ENCODE results near the gene VSX1. TPM values are rescaled to one million over a fixed set of nuclear protein-coding genes. Genes with fewer than 3 reads are reported as not detected.

The VSX1 gene
- total RNA-seq, 1 experiment from 2014 or later = not detected

DNA sequence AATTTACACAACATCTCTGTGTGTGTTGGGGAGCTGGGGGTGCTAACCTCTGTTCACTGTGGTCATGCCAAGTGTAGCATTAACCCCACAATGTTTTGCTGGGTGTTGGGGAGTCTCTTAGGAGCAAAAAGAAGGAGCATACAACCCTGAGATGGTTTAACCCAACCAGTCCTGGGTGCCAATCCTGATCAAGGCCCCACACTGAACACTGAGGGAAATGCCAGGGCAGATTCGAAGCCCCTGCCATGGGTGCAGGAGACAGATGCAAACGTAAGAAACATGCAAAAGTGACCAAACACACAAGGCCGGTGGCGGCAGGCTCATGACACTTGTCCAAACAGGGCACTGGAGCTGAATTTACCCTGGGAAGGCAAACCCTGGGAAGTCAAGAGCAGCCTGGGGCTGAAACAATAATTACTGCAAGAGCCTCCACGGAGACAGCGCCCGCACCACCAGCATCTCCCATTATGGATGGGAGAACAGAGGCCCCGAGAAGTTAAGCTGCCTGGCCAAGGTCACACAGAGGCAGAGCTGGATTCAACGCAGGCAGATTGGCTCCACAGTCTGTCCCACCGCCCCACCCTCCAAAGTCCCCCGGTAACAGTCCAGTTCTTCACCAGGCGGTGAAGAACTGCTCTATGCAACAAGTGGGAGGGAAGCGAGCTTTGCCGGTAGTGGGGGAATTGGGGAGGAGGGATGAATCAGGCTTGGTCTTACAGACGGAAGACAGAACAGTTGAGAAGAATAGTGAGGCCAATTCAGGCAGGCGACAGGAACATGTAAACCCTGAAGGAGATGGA lies 32.5 kb downstream of the VSX1 start:
- no peaks in the 10 kb centered on the region for H3K9me3 ChIP-seq (replicated peaks)
- no peaks in the 10 kb centered on the region for H3K4me1 ChIP-seq (replicated peaks)
- H3K36me3 ChIP-seq = no peaks in the 10 kb centered on the region
- no peak overlapping the region for H3K27ac ChIP-seq
- no peak overlapping the region for H3K4me3 ChIP-seq
- no peak for DNase-seq (ENCODE audit: low read depth in 1 of 2, low spot score in 2 of 2)
- H3K27me3 ChIP-seq (replicated peaks) = no peaks in the 10 kb centered on the region

DNA sequence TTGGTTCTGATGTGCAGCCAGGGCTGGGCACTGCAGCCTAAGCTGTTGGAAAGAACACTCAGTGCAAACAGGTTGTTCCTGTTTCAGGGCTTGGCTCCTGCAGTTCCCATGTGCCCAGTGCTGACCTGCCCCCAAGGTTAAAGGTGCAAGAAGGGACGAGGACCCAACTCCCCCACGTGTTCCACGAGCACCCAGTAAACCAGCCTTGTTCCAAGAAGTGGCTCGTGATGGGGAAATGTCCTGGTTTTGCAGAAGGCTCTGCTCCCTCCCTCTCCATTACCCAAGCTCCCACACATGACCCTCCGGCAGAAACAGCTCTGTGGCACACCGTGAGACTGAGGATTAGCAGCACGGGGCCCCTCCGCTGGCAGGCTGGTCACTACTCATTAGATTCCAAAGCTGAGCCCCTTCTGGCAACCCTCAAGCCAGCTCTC lies 33.4 kb downstream of the VSX1 start:
- DNase-seq (ENCODE audit: low read depth in 1 of 2, low spot score in 2 of 2) = no peak
- H3K27ac ChIP-seq = no peak overlapping the region
- H3K4me3 ChIP-seq = no peak overlapping the region
- H3K27me3 ChIP-seq (replicated peaks) = no peaks in the 10 kb centered on the region
- H3K9me3 ChIP-seq (replicated peaks) = no peaks in the 10 kb centered on the region
- no peaks in the 10 kb centered on the region for H3K36me3 ChIP-seq
- no peaks in the 10 kb centered on the region for H3K4me1 ChIP-seq (replicated peaks)

DNA sequence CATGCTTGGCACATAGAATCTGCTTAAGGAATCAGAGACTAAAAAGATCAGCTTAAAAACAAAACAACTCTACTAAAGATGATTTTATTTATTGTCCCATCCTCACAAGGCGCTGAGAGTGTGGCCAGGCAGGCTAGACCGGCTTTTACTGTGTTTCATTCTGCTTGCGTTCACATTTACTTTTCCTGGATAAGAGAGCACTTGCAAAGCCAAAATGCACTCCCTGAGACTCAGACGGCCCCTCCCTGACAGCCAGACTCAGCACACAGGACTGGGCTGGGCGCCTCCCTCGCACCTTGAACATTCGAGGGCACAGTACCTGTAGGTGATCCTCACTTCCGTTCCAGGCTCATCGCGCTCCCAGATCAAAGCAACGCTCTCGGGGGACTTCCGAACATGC lies 34.2 kb downstream of the VSX1 start:
- Histone ChIP-seq H3K4me1 (replicated peaks) (no peaks in the 10 kb centered on the region), H3K4me3 (no peak overlapping the region), H3K36me3 (no peaks in the 10 kb centered on the region), H3K9me3 (replicated peaks) (no peaks in the 10 kb centered on the region), H3K27me3 (replicated peaks) (no peaks in the 10 kb centered on the region), H3K27ac (no peak overlapping the region)
- no peak for DNase-seq (ENCODE audit: low read depth in 1 of 2, low spot score in 2 of 2)

DNA sequence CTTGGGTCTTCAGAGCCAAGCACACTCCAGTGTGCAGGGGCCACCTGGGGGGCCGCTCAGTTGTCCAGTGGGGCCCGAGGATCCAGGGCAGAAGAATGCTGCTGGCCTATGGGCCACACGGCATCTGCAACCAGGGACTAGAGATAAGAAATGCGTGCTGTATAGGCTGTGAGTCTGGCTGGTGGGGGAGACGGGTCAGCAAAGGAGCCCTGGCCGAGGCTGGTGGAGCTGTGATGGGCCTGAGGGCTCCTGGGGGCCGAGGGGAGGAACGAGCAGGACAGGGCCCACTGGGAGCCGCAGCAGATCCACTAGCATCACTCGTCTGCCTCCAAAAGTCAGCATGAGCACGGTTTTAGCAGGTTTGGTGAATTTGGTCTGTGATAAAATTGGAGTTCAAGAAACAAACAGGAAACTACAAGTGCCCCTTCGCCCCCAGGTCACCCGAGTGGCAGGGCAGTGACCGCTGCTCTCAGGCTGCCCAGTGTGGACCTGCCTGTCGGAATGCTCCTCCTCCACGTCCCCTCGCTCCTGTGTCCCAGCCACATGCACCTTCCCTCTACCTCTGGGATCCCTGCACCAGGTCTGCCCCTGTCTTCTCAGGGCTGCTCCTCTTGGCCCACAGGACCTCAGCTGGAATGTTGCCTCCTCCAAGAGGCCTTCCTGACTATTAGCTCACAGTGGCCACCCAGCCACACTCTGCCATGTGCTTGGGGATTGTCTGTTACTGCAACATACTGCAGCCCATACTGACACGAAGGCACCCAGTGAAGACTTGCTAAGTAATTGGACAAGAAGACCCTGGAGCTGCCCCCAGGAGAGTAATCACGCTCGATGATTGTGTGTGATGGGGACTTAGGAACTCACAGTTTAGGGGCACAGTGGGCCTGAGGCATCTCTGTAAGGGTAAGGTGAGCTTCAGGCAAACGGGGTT lies 34.9 kb downstream of the VSX1 start:
- H3K27me3 ChIP-seq (replicated peaks) = no peaks in the 10 kb centered on the region
- H3K36me3 ChIP-seq = no peaks in the 10 kb centered on the region
- H3K4me3 ChIP-seq = no peak overlapping the region
- no peak overlapping the region for H3K27ac ChIP-seq
- no peaks in the 10 kb centered on the region for H3K4me1 ChIP-seq (replicated peaks)
- H3K9me3 ChIP-seq (replicated peaks) = no peaks in the 10 kb centered on the region
- no peak for DNase-seq (ENCODE audit: low read depth in 1 of 2, low spot score in 2 of 2)

DNA sequence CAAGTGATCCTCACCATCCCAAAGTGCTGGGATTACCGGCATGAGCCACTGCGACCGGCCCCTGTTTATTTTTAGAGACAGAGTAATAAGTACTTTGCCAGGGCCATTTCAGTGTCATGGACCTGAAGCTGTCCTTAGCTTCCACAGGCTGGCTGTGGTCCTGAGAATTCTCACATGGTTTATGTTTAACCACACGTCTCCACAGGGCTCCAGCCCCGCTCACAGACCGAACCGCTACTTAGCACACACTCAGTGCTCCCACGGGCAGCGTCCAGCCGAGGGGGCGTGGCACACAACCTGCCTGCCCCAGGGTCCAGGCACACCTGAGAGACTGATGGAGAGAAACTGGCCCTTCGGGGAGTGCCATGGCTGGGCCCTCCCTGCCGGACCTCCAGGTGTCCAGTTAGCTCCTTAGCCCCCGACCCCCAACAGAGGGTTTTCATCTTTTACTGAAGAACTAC lies 35.7 kb downstream of the VSX1 start:
- H3K9me3 ChIP-seq (replicated peaks) = no peaks in the 10 kb centered on the region

DNA sequence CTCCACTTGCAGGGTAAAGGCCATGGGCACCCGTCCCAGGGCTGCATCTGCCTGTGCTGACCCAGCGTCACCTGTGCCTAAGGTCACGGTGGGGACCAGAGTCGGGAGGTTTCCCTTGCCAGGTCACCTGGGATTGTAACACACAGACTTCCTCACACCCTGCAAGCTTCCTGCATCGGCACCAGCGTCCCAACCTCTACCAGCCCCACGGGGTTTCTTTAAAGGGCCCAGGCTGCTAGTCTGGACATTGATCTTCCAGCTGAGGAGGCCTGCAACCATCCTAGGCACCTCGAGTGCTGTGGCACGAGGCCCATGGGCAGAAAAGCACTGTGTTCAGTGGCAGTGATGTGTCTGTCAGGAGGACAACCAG lies 36.6 kb downstream of the VSX1 start:
- Histone ChIP-seq H3K9me3 (replicated peaks) (no peaks in the 10 kb centered on the region), H3K36me3 (no peaks in the 10 kb centered on the region), H3K27me3 (replicated peaks) (no peaks in the 10 kb centered on the region), H3K4me3 (no peak overlapping the region), H3K4me1 (replicated peaks) (peaks cover 1% of the 10 kb centered on the region), H3K27ac (no peak overlapping the region)
- no peak for DNase-seq (ENCODE audit: low read depth in 1 of 2, low spot score in 2 of 2)

More for the DNA sequence above, 35.7 kb downstream of the VSX1 start:
- H3K4me3 ChIP-seq = no peak overlapping the region
- H3K36me3 ChIP-seq = no peaks in the 10 kb centered on the region
- no peaks in the 10 kb centered on the region for H3K27me3 ChIP-seq (replicated peaks)
- H3K27ac ChIP-seq = no peak overlapping the region
- no peaks in the 10 kb centered on the region for H3K4me1 ChIP-seq (replicated peaks)
- no peak for DNase-seq (ENCODE audit: low read depth in 1 of 2, low spot score in 2 of 2)

DNA sequence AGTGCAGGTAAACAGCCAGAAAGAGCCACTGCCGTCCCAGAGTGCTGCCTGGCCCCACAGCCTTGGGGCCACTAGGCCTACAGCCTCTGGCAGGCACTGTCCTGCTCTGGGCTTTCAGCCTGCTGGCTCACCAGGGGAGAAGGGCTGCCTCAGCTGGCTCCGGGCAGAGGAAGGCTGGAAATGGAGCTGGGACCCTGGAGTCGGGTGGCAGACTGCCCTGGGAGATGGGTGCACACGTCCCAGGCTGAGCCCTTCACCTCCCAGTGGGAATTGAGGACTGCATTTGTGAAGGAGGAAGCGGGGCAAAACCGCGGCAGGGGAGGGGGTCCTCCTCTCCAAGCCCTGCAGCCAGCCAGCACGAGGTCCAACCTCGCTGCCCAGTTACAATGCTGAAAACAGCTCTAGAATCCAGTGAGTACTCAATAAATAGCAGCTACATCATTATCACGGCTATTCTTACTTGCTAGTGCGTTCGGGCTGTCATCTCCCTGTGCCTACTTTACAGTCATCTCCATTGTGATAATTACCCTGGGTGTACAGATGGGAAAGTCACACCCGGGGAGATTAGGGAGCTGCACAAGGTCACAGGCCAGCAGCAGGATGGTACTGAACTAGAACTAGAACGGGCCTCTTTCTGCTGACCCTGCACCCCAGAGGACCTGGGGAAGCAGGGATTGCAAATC lies 37.1 kb downstream of the VSX1 start:
- no peak for DNase-seq (ENCODE audit: low read depth in 1 of 2, low spot score in 2 of 2)
- no peak overlapping the region for H3K4me3 ChIP-seq
- no peaks in the 10 kb centered on the region for H3K27me3 ChIP-seq (replicated peaks)
- H3K27ac ChIP-seq = no peak overlapping the region
- no peaks in the 10 kb centered on the region for H3K9me3 ChIP-seq (replicated peaks)
- H3K36me3 ChIP-seq = no peaks in the 10 kb centered on the region
- peaks cover 6% of the 10 kb centered on the region for H3K4me1 ChIP-seq (replicated peaks)

DNA sequence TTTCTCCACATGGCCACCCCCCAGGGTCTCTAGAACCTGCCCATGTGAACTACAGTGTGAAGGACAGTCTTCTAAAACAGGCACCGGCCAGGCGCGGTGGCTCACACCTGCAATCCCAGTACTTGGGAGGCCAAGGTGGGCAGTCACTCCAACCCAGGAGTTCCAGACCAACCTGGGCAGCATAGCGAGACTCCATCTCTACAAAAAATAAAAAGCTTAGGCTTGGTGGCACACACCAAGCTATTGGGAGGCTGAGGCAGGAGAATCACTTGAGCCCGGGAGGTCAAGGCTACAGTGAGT lies 37.7 kb downstream of the VSX1 start:
- Histone ChIP-seq H3K4me1 (replicated peaks) (peaks cover 10% of the 10 kb centered on the region), H3K27ac (no peak overlapping the region), H3K4me3 (no peak overlapping the region), H3K9me3 (replicated peaks) (no peaks in the 10 kb centered on the region), H3K36me3 (no peaks in the 10 kb centered on the region), H3K27me3 (replicated peaks) (no peaks in the 10 kb centered on the region)
- DNase-seq (ENCODE audit: low read depth in 1 of 2, low spot score in 2 of 2) = no peak

DNA sequence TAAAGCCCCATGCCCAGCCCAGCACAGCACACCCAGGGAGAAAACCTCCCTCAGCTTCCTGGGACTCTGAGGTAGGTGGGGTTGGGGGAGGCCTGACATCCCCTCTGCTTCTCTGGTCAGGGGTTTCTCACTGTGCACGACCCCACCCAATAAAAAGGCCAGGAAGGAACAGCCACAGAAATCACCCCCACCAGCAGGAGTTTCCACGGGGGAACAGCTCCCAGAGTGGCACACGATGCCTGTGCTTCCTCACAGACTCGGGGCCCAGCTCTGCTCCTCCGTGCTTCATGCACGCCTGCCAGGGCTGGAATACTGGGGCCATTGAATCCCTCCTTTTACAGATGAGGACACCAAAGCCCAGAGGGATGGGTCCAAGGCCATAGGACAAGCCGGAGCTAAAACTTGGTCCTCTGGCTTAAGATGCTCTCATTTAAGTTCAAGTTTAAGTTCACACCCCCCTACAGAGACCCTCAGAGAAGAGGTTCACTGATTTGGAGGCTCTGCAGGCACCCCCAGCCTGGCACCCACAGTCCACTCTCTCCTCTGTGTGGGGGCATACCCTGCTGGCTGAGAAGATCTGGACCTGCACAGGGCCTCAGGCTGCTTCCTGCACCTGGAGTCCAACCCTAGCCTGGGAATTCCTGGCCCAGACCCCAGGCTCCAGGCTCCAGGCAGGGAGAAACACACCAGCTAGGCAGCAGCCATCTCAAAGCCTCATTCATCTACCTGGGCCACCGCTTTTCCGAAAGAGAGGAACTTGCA lies 38.3 kb downstream of the VSX1 start:
- Histone ChIP-seq H3K27ac (no peak overlapping the region), H3K27me3 (replicated peaks) (no peaks in the 10 kb centered on the region), H3K9me3 (replicated peaks) (no peaks in the 10 kb centered on the region), H3K4me1 (replicated peaks) (peaks cover 10% of the 10 kb centered on the region), H3K36me3 (no peaks in the 10 kb centered on the region), H3K4me3 (no peak overlapping the region)
- no peak for DNase-seq (ENCODE audit: low read depth in 1 of 2, low spot score in 2 of 2)

DNA sequence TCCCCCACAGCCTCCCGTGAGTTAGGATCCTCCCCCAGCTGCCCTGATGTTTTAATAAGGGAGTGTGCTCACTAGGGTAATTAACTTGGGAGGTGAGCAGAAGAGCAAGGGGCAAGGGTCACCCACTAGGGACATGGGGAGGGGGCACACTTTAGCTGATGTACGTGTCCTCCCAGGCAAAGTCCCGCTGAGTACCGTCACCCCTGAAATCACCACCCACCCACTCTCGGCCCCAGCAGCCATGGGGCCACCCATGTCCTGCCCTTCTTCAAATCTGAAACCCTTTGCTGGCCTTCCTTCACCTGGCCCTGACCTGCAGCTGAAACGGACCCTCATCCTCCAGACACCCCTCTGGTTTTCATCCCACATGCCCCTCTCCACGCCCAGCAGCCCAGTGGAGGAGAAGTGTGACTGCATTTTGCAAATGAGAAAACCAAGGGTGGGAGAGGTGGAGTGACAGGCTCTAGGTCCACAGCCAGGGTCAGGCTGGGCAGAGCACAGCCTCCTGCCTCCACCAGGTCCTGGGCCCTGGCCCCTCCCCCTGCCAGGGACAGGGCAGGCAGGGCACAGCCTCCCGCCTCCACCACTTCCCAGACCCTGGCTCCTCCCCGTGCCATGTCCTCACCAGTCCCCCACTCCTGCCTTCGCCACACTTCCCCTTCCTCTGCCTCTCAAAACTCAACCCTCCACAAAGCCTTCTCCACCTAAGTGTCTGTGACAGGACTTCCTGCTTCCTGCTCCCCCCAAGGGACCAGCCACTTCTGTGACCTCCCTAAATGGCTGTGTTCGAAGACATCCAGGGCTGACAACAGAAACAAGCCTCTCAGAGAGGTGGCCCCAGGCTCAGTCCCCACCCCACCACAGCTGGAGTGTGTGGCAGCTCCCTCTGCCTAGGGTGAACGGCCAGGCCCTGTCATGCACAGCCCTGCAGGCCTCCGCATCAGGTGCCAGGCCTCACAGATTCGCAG lies 39.1 kb downstream of the VSX1 start:
- peaks cover 16% of the 10 kb centered on the region for H3K4me1 ChIP-seq (replicated peaks)
- no peaks in the 10 kb centered on the region for H3K9me3 ChIP-seq (replicated peaks)

DNA sequence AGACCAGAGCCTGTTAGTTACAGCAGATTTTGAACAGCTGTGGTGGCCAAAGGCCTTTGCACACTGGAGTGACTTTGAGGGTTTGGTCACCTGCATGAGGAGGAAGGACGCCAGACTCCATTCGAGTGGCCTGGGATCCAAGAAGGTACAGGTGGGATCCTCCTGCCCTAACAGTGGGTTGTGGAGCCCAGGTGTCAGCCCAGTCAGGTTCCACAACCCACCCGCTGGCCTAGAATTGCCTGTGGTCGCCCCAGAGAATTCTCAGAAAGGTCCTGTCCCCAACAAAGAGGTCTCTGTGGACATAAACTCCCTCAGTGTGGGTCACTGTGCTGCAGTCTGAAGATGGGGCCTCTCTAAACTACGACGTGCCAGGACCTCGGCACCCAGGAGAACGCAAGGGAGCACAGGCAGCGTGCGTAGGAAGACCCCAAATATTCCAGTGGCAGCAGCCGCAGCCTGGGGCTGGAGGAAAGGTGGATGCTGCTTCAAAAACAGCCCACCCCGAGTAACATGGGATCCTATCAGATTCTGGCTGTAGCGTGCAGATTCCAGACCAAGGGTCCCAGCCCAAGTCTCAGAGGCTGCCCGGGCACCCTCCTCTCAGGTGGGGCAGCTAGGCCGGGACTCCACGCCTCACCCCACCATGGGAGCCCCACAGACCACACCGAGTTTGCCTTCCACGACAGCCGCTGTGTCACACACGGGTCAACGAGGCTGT lies 40.0 kb downstream of the VSX1 start:
- no peaks in the 10 kb centered on the region for H3K9me3 ChIP-seq (replicated peaks)
- no peaks in the 10 kb centered on the region for H3K27me3 ChIP-seq (replicated peaks)
- no peaks in the 10 kb centered on the region for H3K36me3 ChIP-seq
- peaks cover 18% of the 10 kb centered on the region for H3K4me1 ChIP-seq (replicated peaks)
- no peak for DNase-seq (ENCODE audit: low read depth in 1 of 2, low spot score in 2 of 2)
- H3K27ac ChIP-seq = no peak overlapping the region
- no peak overlapping the region for H3K4me3 ChIP-seq

More for the DNA sequence above, 39.1 kb downstream of the VSX1 start:
- no peaks in the 10 kb centered on the region for H3K27me3 ChIP-seq (replicated peaks)
- no peak for DNase-seq (ENCODE audit: low read depth in 1 of 2, low spot score in 2 of 2)
- H3K4me3 ChIP-seq = no peak overlapping the region
- H3K27ac ChIP-seq = no peak overlapping the region
- no peaks in the 10 kb centered on the region for H3K36me3 ChIP-seq

DNA sequence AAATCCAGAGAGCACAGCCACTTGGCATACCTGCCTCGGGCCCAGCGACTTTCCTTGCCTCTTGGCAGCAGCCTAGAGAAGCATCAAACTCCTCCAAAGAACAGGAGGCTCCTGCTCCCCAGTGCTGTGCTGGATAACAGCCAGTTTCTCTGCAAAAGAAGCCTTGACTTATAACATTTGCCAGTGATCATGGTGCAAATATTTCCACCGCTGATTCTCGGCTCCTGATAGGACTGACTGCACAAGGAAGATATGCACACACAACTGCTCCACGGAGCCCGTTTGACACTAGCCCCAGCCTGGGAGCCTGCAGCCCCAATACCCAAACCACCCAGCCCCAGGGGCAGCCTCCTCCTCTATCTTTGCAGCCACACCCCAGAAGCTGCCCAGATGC lies 41.5 kb downstream of the VSX1 start:
- H3K27me3 ChIP-seq (replicated peaks) = no peaks in the 10 kb centered on the region
- H3K4me3 ChIP-seq = no peak overlapping the region
- DNase-seq (ENCODE audit: low read depth in 1 of 2, low spot score in 2 of 2) = no peak
- H3K36me3 ChIP-seq = no peaks in the 10 kb centered on the region
- H3K27ac ChIP-seq = no peak overlapping the region
- no peaks in the 10 kb centered on the region for H3K9me3 ChIP-seq (replicated peaks)
- peaks cover 18% of the 10 kb centered on the region for H3K4me1 ChIP-seq (replicated peaks)
